Measurements from ENCODE around the gene PDS5A. TPM values are rescaled to one million over a fixed set of nuclear protein-coding genes. Genes with fewer than 3 reads are reported as not detected.

Gene PDS5A
- total and polyA plus RNA-seq, 9 of the 15 experiments (the other 6 are each of a cell fraction or from before 2014, with no cell fraction given), result 16.4 to 85.4 (median 70.0) TPM

- TF ChIP-seq ATF3 (IDR thresholded peaks at IDR 0.05) (no peak), ATF3 (CRISPR knock-in tag; conservative IDR thresholded peaks at IDR 0.05) (no peak), CREB3L1 (IDR thresholded peaks at IDR 0.05; ENCODE audit: borderline replicate concordance, low read depth) (peak; percentile 77), HDAC8 (tag; IDR thresholded peaks at IDR 0.05) (no peak), ZNF431 (CRISPR knock-in tag; IDR thresholded peaks at IDR 0.05) (peak; percentile 45; the same call in 1 of the 2 replicates), NEUROD1 (IDR thresholded peaks at IDR 0.05; ENCODE audit: borderline replicate concordance, low read depth, low read length, partially characterized antibody) (peak; percentile 13), POLR2AphosphoS5 (IDR thresholded peaks at IDR 0.05; ENCODE audit: control insufficient read depth, insufficient read depth, low read depth, low read length) (peak; percentile 54), TSHZ1 (CRISPR knock-in tag; IDR thresholded peaks at IDR 0.05) (no peak), ZNF511 (CRISPR knock-in tag; IDR thresholded peaks at IDR 0.05) (peak; percentile 94; the same call in 1 of the 2 replicates), E2F3 (CRISPR knock-in tag; IDR thresholded peaks at IDR 0.05) (peak; percentile 99), MLLT1 (IDR thresholded peaks at IDR 0.05) (no peak), BRF2 (IDR thresholded peaks at IDR 0.05; ENCODE audit: borderline replicate concordance, insufficient read depth, insufficient read length) (no peak), FOXP1 (CRISPR knock-in tag; IDR thresholded peaks at IDR 0.05) (peak; percentile 86; the same call in 1 of the 2 replicates), ZNF232 (CRISPR knock-in tag; IDR thresholded peaks at IDR 0.05) (no peak), HDAC2 (IDR thresholded peaks at IDR 0.05) (peak; percentile 79; the same call in 1 of the 2 replicates)
These were observed at the start of gene PDS5A (continued) for GRCh38 chr4:39977489-39978377.

Measured in K562 (cell line).